Measurements from ENCODE around the gene ENG. TPM values are rescaled to one million over a fixed set of nuclear protein-coding genes. Genes with fewer than 3 reads are reported as not detected.

Gene ENG
- total RNA-seq, 1 donor from 2014 or later, result 94.3 TPM

GRCh38 chr9:127776924-127777289 lies 77.6 kb downstream of the ENG start:
- DNase-seq (ENCODE audit: low spot score), result no peak

GRCh38 chr9:127776195-127776923 lies 78.1 kb downstream of the ENG start:
- DNase-seq (ENCODE audit: low spot score), result no peak

- no peak for DNase-seq (ENCODE audit: low spot score)
These were observed 80.5 kb downstream of the ENG start for GRCh38 chr9:127773981-127774380.

DNA sequence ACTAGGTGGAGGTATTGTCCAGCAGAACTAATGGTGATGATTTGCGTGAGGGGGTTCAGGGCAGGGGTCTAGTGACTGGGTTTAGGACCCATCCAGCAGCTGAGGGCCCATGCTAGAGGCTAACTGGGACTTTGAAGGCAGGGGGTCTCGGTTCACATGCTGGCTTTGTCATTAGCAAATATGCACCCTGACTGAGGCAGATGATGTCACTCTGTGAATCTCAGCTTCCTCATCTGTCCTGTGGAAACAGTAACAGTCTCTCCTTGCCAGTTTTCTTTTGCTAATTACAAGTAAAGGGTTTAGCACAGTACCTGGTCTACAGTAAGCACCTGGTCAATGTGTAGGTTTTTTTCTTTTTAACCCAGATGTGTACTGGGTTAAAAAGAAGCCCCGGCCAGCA lies 81.2 kb downstream of the ENG start:
- no peak for DNase-seq (ENCODE audit: low spot score)

DNA sequence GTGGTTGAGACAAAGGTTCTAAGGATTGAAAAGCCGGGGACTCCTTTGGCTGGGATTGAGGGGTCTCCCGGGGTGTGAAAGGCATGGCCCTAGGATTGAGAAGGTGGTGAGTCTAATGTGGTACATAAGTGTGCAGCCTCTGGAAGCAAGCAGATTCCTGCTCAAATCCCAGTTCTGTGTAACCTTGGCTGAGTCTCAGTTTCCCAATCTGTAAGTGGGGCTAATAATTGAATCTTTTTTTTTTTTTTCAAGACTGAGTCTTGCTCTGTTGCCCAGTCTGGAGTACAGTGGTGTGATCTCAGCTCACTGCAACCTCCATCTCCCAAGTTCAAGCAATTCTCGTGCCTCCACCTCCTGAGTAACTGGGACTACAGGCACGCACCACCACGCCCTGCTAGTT lies 81.9 kb downstream of the ENG start:
- no peak for DNase-seq (ENCODE audit: low spot score)

GRCh38 chr9:127771570-127772189 lies 82.8 kb downstream of the ENG start:
- DNase-seq (ENCODE audit: low spot score), result no peak

DNA sequence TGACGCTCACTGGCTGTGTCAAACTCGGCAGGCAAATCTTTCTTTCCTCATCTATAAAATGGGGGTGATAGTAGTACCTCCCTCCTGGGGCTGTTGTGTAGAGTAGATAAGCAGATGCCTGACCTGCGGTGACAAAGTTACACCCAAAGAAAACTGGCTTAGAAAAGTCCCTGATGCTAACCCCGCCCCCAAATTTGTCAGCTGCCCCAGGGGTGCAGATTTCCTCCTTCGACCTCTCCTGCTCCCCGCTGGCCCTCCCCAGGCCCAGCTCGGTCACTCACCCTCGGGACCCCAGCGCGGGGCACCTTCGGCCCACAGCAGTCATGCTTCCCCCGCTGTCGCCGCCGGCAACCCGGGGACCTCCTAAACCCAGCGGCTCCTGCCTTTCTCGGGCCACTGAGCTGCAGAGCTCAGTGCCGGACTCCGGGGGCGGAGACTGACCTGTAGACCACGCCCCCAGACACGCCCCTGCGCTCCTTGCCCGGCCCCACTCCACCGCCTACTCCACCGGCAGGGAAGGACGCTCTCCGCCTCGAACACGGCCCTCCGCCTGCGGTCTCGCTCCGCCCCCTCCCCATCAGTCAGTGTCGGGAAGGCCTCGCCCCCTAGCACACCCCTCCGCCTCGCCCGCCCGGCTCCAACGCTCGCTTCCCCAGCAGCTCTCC lies 83.4 kb downstream of the ENG start:
- DNase-seq (ENCODE audit: low spot score), result peak; percentile 98

- DNase-seq (ENCODE audit: low spot score), result no peak
These were observed 83.9 kb downstream of the ENG start for GRCh38 chr9:127770583-127770904.

DNA sequence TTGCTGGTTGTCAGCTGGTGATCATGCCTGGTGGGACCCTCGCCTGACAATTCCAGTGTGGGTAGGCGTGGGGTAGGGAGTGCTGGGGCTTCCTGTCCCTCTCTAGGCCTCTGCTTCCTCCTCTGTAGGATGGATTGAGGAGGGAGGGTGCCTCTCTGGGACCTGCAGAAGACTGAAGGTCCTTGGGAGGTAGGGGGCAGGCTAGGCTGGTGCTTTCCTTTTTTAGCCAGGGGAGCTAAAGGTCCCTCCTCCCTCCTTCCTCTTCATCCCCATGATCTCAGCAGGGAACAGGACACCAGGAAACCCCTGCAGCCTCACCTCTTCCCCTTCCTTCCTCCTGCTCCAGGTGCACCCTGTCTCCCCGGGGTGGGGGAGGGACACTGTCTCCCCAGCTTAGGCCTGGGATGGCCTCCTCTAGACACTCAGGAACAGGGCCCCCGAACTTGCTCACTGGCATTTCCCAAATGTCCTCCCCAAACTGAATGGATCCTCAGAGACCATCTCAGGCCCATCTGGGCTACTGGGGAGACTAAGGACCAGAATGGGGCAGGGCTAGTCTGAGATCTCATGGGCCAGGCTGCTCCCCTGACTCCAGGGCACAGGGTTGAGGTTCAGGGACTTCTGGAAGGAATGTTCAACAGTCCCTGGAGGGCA lies 84.4 kb downstream of the ENG start:
- DNase-seq (ENCODE audit: low spot score), result no peak

GRCh38 chr9:127769101-127769500 lies 85.4 kb downstream of the ENG start:
- no peak for DNase-seq (ENCODE audit: low spot score)

GRCh38 chr9:127768698-127769097 lies 85.8 kb downstream of the ENG start:
- no peak for DNase-seq (ENCODE audit: low spot score)

DNA sequence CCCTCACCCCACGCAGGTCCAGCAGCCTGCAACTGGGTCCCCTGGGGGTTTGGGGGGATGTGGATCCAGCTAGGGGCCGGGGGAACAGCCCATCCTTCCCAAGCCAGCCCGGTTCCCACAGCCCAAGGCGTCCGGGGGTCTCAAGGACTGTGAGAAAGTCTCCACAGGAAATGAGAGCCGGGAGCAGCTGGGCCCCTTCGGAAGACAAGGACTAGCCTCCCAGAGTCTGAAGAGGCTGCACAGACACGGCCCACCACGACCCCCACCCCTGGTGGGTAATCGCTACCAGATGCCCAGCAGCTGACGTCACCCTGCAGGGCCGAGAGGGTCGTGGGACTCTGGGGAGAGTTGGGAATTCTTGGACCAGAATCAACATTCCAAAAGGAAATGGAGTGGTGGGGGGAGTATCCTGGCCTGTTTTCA lies 86.5 kb downstream of the ENG start:
- DNase-seq (ENCODE audit: low spot score), result no peak

DNA sequence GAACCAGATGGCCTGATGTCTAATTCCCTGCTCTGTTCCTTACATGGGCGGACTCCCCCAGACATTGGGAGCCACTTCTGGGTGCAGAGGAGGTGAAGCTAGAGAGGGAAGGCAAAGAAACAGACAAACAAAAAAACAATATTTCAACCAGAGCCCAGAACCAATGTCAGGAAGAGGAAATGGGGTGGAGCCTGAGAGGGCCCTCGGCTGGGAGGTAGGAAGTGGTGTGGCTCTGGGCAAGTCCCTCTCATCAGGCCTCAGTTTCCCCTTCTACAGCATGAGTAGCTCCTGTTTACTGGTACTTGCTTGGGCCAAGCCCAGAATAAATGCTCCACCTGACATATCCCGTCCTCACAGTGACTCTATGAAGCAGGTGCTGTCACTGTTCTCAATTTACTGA lies 87.0 kb downstream of the ENG start:
- no peak for DNase-seq (ENCODE audit: low spot score)

DNA sequence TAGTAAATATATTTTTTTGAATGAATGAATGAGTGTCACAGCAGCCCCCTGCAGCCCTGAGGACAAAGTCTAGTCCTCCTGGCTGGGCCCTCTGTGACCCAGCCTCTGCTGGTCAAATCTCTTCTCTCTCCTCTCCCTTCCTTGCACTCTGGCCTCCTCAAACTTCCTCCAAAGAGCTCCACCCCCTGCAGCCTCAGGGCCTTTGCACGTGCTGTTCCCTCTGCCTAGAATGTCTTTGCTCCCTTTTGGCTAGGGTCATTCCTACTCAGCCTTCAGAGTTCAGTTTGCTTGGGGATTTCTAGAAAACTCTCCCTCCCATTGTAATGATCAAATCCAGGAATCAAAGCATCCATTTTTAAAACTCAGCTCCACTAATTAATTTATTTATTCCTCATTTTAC lies 89.0 kb downstream of the ENG start:
- DNase-seq (ENCODE audit: low spot score), result no peak

Other genes with a start within 250 kb of the ENG start
- gene STXBP1, start 242.4 kb downstream of the ENG start, total RNA-seq, result 52.8 TPM
- 1.4 TPM for gene CFAP157, start 147.7 kb downstream of the ENG start, total RNA-seq
- 19.5 TPM for gene PTRH1, start 139.0 kb downstream of the ENG start, total RNA-seq
- gene TTC16, start 138.6 kb downstream of the ENG start, total RNA-seq, result 0.26 TPM
- 21.7 TPM for gene TOR2A, start 119.4 kb downstream of the ENG start, total RNA-seq
- gene SH2D3C, start 76.0 kb downstream of the ENG start, total RNA-seq, result 9.1 TPM
- gene CDK9, start 68.6 kb downstream of the ENG start, total RNA-seq, result 92.7 TPM
- 74.7 TPM for gene FPGS, start 51.8 kb downstream of the ENG start, total RNA-seq
- 142 TPM for gene AK1, start 23.0 kb upstream of the ENG start, total RNA-seq
- gene ST6GALNAC6, start 44.9 kb upstream of the ENG start, total RNA-seq, result 67.0 TPM
- 42.1 TPM for gene ST6GALNAC4, start 62.4 kb upstream of the ENG start, total RNA-seq
- gene PIP5KL1, start 76.1 kb upstream of the ENG start, total RNA-seq, result 4.9 TPM
- 36.6 TPM for gene DPM2, start 83.2 kb upstream of the ENG start, total RNA-seq
- gene EEIG1, start 126.3 kb upstream of the ENG start, total RNA-seq, result 220 TPM
- 12.0 TPM for gene NAIF1, start 212.7 kb upstream of the ENG start, total RNA-seq
- 77.7 TPM for gene SLC25A25, start 213.6 kb upstream of the ENG start, total RNA-seq

Measured in mucosa of gallbladder (tissue), 1 donor.